HG02943 (cell line): Measurements from ENCODE around the gene ST6GALNAC3.

Source experiments
- ATAC-seq: cut with Tn5 transposase; IDR thresholded peaks from one replicate; pipeline ENCODE4 v1.9.1; 2021; ENCODE audit warnings: mild to moderate bottlenecking, low read depth, moderate library complexity; ENCODE audit not compliant: unreplicated experiment

ST6GALNAC3 gene

DNA sequence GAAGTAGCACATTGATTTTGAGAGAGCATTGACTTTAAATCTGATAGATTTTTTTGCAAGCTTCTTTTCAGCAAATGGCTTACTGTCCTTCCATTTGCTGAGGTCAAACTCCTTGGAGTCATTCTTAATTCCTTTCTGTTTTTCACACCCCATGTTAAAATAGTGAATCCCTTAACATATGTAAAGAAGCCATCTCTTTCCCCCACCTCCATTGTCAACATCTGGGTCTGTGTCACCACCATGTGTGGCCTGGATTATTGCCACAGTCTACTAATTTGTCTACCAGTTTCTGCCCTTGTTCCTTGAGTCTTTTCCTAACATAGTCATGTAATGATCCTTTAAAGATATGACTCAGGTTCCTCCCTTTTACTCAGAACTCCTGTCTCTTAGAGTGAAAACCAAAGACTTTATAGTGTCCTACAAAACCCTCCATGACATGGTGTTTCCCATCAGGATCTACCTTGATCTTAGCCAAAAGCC is 104.7 kb downstream of the ST6GALNAC3 start:
- ATAC-seq = no peak

DNA sequence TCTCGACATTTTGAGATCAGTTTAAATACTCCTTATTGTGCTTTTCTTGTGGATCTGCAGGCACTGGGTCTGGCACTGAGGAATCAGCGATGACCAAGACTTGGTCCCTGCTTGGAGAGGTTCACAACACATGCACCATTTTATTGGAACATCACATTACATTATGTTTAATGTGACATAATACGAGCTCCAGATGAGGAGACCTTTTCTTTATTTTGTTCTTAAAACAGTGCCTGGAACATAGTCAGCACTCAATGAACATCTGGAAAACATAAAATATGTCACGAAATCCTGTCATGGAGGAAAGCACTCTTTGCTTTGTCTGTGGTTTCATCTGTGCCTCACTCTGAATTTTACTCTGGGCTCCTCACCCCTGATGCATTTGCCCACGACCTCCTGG is 110.7 kb downstream of the ST6GALNAC3 start:
- no peak for ATAC-seq

DNA sequence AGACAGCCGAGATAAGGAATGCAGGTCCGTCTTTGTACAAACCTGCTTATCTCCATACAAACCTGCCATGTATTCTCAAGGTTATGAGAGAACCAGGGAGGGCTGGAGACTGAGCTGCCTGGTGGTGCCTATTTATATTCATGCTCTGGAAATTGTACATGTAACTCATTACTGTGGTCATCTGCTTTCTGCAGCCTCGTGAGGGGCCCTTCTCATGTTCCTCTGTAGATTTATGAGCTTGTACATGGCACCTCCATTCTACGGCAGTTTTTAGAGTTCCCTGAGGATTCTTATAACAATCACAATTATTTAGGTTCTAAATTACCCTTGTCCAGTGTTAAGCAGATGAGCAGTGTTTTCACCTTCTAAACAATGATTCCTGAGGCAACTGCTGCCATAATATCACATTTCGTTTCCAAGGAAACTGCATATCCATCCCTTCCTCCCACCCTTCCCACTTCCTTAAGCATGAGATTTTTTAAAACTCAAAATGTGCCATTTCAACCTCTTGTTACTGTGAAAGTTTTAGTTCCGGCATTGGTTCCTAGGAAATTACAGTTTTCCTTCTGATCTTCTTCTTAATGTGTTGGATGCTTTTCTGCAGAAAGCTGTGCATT is 112.1 kb downstream of the ST6GALNAC3 start:
- no peak for ATAC-seq

DNA sequence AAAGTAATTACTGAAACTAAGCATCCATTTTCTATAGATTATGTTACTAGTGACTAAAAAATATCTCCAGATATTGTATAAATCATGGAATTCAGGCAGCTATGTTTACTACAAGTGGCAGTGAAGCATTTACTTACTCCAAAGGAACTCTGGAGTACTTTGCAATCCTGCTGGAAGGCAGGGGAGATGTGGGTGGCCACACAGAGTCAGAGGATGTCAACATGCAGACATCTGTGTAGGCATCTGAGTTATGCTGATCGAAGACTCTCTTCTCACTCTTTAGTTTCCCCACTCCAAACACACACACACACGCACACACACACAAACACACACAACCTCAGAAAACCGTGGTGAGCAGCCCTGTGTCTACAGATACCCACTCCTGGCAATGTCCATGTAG is 112.9 kb downstream of the ST6GALNAC3 start:
- ATAC-seq = no peak

DNA sequence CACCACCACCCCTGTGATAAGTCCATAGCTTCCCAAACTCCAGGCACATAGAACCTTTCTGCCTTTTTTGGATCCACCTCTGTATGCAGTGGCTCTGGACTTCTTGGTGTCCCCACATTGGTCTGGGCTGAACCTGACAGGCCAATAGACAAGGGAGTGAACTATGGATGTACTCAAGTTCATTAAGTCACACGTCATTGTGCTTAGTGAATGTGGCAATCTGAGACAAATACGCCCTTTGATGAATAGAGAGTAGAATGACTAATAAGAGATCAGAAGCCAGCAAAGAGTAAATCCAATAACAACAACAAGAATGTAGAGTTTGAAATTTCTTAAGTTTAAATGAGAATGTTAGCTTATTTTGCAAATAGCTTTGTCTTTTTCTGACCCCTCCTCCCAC is 114.8 kb downstream of the ST6GALNAC3 start:
- ATAC-seq = no peak

DNA sequence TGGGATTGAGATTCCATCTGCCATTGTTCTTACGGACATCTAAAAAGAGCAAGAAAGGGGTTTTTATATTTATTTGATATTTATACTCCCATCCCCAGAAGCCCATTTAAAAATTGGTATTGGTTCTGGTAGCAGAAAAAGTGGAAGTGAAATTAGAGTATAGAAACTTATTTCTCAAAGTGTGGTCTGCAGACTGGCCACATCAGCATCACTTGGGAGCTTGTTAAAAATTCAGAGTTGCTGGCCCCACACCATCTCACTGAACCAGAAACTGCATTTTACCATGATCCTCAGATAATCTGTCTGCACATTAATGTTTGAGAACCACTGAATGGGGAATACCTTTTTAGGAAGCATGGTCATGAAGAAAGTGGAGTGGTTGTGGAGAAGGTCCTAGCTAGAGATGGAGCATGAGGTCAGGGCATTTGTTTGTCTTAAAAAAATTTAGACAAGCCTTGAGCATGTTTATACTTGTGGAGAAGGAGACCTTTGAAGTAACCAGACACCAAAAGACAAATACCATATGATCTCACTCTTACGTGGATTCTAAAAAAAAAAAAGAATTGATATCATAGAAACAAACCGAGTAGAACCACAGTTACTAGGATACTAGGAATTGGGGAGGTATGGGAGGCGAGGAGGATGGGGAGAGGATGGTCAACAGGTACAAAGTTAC is 116.3 kb downstream of the ST6GALNAC3 start:
- no peak for ATAC-seq

DNA sequence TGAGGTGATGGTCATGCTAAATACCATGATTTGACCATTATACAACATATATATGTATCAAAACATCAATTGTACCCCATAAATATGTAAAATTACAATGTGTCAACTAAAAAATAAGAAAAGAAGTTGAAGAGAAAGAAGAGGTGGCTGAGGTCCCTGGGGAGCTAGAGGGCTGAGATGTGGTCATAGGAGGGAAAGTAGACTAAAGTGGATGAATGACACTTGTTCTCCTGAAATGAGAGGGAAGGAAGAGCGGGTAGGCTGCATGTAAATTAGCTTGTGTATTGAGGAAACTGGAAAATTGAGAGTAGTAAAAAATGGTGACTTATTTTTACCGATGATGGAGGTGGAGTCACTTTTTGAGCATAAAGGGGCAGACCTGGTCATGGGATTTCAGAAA is 117.0 kb downstream of the ST6GALNAC3 start:
- ATAC-seq = no peak

DNA sequence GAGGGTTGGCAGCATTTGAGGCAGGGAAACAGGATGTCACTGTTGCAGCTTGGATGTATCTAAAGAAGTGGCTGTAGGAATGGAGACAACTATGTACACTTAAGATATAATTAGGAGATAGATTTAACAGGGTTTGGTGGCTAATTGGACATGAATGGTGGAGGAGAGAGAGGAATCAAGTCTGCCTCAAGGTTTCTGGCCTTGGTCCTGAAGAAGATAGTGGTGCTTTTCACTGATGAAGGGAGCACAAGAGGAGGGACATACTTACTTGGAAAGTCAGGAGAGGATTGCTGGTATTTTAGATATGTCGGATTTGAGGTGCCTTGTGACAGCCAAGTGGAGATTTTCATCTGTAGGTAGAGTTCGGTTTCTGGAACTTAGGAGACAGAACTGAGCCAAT is 123.9 kb downstream of the ST6GALNAC3 start:
- no peak for ATAC-seq

DNA sequence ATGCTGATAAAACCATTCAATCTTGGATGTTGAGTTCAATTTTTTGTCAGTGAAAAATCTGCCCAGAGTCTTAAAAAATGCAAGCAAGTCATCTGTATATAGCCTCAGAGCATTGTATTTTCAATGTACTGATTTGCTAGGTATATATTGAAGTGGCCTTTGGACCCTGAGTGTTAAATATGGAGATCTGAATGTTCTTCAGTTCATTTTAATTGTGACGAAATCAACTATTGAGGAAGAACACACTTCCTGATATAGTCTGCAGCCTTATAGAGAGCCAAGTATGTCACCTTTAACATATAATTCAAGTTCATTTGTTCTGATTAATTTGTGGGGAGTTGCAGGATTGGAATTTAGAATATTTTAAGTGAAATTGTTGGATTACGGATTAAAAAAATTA is 128.1 kb downstream of the ST6GALNAC3 start:
- ATAC-seq = no peak

DNA sequence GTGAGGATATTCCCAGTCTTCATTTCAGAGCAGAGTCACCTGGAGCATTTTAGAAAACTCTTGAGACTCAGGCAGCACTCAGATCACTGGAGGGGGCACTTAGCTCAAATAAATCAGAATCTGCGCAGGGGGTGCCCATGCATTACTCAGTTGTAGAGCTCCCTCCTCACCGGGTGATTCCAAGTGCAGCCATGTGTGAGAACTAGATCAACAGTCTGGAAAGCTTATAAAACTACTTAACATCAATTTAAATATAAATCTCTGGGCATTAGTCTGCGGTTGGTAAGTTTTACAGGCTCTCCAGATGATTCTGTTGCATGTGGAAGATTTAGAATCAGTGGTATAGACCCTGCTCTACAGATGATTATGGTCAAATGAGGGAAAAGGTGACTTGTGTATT is 128.6 kb downstream of the ST6GALNAC3 start:
- ATAC-seq = no peak

DNA sequence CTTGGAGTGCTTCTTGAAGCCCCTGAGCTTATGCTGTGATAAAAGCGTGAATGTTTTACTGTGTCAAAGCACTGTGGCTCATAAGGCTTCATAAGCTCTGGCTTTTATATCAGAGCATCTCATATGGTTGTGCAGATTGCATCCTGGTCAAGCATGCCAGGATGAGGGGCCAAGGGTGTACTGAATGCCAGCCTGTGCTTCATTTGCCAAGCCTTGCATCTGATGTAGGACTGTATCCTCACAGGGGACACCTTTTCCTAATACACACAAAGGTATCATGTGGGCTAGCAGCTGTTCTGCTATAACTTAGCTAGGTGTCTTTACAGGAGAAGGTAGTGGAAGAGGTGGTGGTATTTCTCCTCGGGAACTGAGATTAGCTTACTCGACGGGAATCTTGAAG is 134.7 kb downstream of the ST6GALNAC3 start:
- no peak for ATAC-seq

DNA sequence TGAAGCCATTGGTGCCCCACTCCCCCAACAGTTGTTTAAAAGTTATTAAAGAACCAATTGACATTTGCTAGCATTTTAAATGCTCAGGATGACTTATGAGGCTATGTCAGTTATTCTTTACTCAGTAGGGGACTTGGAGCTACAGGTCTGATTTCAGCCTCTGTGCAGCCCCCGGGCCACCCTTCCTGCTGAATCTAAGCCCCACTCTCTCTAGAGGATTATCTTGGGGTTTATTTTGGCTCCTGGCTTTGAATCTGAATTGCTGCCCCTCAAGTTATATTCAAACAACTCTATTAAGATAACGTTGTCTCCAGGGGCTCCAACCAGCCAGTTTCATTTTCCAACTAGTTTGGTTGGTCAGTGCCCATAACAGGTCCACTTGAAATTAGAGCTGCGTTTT is 135.1 kb downstream of the ST6GALNAC3 start:
- ATAC-seq = no peak

DNA sequence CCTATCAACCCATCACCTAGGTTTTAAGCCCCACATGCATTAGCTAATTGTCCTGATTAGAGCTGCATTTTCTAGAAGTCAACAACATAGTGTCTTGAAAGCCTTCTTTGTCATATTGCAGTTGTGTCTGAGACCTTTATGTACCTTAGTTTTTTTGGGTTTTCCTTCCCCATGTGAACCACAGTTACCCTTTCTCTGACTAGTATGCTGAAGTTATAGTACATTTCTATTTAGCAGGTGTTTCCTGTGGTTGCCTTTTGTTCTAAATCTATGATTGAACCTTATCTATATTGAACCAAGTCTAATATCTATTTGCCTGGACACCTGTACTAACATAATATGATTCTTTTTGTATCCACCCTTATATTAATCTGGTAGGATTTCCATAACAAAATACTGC is 135.6 kb downstream of the ST6GALNAC3 start:
- no peak for ATAC-seq

DNA sequence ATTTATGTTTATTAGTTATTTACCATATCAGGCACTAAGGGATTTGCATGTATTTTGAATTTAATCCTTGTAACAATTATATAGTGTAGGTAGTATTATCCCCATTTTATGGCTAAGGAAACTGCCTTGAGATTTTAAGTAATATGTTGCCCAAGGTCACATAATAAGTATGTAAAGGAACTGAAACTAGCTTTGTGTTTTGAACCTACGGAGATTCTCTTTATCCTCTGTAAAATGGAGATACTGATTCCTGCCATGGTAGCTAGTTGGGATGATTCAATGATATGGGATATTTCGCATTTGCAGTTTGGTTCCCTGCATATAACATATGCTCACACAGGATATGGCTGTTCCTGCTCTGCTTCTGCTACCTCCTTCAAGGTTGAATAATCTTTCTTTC is 144.3 kb downstream of the ST6GALNAC3 start:
- no peak for ATAC-seq

DNA sequence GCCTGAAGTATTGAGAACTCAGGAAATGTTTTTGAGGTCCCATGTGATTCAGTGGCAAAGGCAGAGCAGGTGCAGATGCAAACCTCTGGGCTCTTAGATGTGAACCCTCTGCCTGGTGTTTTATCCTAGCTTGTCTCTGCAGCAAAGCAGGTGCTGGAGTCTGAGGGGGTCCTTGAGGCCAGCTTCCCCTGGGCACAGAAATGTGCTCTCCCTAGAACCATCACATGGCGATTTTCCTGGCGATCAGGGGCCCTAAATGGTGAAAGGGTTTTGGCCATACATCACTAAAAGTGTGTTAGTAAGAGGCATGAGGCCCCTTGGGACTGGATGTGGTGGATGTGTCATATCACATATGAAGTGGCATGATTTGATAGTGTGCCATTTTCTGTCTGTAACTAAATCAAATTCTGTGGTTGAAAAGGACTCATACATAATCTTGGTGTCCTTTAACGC is 144.8 kb downstream of the ST6GALNAC3 start:
- ATAC-seq = no peak

DNA sequence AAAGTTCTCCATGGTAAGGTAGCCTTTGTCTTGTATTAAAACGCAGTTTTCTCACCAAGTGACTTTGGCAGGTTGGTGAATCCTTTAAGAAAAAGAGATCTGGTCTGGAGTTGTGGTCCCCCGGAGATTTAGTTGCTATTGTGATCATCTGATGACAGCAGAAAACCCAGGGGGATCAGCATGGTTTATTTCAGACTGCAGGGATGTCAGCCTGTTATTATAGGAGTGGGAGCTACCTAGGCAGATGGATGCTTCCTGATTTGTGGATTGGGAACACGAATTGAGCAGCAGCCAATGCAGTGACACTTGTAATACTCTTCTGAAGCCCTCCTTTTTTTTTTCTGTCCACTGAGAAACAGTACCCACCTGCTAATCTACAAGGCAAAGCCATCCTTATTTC is 150.2 kb downstream of the ST6GALNAC3 start:
- ATAC-seq = no peak

DNA sequence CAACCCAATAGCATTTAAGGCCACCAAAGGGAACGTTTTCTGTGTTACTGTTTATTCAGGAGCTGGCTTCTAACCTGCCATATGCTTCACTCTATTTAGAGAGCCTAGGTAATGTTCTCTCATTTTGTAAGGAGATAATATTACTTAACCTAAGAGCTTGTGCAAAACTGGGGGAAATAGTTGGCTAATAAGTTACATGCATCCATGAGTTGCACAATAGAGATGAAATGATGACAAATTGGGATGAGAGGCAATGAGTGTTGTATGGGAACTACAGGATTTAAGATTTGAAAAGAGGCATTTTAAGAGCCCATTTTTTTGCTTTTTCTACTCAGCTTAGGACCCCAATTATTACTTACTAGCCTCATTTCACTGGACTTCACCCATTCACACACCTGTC is 151.0 kb downstream of the ST6GALNAC3 start:
- no peak for ATAC-seq

DNA sequence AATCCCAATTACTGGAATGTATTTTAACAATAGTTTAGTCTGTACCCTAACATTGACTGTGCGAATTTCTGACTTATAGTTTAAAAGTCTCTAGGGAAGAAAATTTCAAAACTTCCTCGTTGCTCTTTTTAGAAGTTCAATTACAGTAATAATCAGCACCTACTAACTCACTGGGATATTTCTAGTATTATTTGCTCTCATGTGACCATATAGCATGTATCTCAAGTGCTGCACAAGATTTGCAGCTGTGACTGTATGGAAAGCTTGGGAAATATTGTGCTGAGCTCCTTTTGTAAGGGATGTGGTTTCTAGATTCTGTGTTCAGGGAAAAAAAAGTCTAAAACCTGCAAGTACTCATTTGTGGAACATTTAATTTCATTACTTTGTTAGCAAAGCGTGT is 153.1 kb downstream of the ST6GALNAC3 start:
- ATAC-seq = no peak

DNA sequence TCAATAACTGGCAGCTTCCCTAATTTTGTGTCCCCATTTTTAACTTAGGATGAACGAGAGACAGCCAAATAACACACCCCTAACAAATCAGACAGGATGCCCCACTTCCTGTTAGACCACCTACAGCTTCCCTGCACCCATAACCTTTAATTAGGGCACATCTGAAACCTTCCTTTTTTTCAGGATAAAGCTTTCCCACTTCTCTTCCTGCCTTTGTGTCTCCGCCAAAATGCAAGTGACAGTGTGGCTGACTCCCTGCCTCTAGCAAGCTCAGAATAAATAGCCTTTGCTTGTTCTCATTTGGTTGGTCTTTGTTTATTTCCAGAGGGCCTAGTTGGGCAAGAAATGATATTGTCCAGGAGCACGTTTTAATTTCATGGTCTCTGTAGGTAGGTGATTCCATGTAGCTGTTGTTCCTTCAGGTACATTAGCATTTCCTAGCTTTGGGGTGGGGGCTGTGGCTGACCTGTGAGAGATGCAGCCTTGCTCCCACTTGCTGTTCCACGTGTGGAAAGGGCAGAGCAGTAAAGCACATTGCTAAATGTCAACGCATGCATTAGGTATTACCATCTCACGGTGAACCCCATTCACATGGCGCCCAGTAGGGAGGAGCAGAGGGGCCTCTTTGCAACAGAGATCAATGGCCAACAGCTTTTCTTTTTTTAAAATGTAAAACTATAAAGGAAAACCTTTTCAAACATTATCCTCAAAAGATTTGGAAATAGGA is 154.9 kb downstream of the ST6GALNAC3 start:
- no peak for ATAC-seq

DNA sequence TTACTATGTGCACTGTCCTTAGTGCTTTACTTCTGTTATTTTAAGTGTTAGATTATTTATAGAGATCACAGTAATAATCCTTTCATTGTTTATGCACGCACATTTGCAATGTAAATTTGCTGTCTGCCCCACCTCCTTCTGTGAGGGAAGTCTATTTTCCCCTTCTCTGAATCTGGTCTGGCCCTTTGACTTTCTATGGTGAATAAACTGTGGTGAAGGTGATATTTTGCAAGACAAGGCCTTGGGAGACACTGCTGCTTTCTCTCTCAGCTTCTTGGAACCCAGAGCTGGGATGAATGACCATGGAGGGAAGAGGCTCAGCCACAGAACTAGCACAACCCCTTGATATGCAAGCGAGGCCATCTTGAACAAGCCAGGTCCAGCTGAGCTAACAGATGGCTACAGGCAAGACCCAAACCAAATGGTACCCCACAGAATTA is 156.3 kb downstream of the ST6GALNAC3 start:
- ATAC-seq = no peak

DNA sequence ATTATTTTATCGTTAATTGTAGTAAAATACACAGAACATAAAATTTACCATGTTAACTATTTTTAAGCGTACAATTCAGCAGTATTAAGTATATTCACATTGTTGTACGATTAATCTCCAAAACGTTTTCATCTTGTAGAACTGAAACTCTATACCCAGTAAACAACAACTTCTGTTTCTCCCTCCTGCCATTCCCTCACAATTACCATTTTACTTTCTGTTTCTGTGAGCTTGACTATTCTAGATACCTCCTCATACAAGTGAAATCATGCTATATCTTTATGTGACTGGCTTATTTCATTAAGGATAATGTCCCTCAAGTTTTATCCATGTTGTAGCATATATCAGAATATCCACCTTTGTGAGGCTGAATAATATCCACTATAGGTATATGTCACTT is 156.8 kb downstream of the ST6GALNAC3 start:
- ATAC-seq = no peak

DNA sequence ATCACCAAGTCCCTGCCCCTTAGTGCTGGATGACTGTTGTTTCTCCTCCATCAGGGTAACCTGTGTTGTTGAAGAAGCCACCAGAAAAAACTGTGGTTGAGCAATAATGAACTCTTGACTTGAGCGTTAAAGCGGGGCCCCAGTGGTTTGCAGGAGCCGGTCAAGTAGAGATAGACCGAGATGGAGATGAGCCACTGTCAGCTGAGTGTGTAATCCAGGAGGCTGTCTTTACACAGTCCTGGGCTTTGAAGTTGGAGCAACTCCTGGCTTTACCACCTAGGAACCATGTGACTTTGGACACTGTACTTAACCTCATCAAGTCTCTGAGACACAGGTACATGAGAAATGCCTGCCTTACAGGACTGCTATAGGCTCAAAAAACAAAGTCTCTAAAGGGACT is 158.1 kb downstream of the ST6GALNAC3 start:
- ATAC-seq = no peak
